Right atrium auricular region (tissue), 2 donors: ENCODE data around the gene OR6S1. TPM values are rescaled to one million over a fixed set of nuclear protein-coding genes. Genes with fewer than 3 reads are reported as not detected.
A peak's percentile ranks its signal among the peaks of the same experiment; 100 is the strongest.

Experiments used
- DNase-seq: peaks from one replicate; pipeline ENCODE4 v3.0.0-alpha.2; 2019; ENCODE audit warnings: low spot score
- H3K27ac ChIP-seq, 2 donors: fragments of 200-600 bp; sonication (generic); 1 replicate in 1 of 2; 2 replicates in 1 of 2; pipeline ENCODE4 v1.5.1; 2016 to 2019
- H3K27me3 ChIP-seq, 2 donors: fragments of 200-600 bp; sonication (generic); one replicate each; pipeline versions ENCODE4 v1.5.1 to v1.6.0; 2017 to 2019
- H3K36me3 ChIP-seq: fragments of 200-600 bp; sonication (generic); one replicate; pipeline ENCODE4 v1.5.1; 2016
- H3K4me1 ChIP-seq, 2 donors: fragments of 200-600 bp; sonication (generic); one replicate each; pipeline versions ENCODE4 v1.5.1 to v1.6.0; 2017 to 2019
- H3K4me3 ChIP-seq, 2 donors: fragments of 200-600 bp; sonication (generic); 1 replicate in 1 of 2; 2 replicates in 1 of 2; pipeline ENCODE4 v1.5.1; 2017 to 2019; ENCODE audit warnings: mild to moderate bottlenecking in 1 of 2, moderate library complexity in 1 of 2
- H3K9me3 ChIP-seq, 2 donors: fragments of 200-600 bp; sonication (generic); one replicate each; pipeline ENCODE4 v1.5.1; 2019
- total RNA-seq, 2 donors: library from RNA; depleted of rRNA; stranded (reverse); fragments of >200 nt; gene quantifications; one replicate each; pipeline ENCODE4 v1.1.0, GENCODE V29; 2016
- TF ChIP-seq, protein P1 (sequence below), 2 donors: fragments of 200-600 bp; sonication (generic); IDR thresholded peaks; one replicate each; pipeline ENCODE4 v1.5.1; 2019; ENCODE audit warnings: antibody characterized with exemption in 2 of 2

OR6S1 gene
- total RNA-seq, 2 donors from 2014 or later: not detected

DNA sequence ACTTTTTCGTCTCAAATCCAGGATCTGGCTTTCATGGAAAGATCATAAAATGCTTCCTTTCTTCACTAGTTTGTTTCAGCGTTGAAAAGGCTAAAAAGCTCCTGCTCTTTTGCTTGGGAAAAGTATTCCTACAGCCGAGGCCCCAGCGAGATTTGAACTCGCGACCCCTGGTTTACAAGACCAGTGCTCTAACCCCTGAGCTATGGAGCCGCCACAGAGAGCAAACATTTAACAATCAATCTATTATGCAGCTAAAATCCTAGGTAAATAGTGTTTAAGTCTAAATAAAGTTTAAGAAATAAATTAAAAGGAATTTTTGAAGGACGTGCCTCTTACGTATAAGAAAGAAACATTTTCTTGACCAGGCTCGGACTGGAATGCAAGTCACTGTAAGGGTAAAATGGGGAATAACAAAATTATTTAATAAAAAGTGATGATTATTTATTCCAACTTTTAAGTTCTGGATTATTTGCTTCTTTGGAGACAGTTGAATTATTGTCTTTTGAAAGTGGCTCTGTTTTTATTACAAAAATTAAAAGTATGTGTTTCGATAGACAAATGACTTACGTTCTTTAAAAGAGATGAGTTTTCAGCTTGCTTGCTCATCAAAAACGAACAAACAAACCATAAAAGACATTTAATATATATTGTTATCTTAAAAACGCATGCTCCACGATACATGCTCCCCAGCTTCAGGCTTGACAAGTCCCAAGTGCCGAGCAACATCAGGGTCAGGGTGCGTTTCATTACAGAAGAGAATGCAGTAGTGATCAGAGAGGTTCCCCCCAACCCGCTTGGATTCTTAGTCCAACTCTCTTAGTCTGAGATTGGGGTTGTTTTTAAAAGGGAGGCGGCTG lies 10.2 kb downstream of the OR6S1 start:
- peaks cover 0 to 5% of the 10 kb centered on the region in 2 donors for H3K9me3 ChIP-seq
- peaks cover 0 to 34% of the 10 kb centered on the region in 2 donors for H3K4me1 ChIP-seq
- H3K27me3 ChIP-seq: no peaks in the 10 kb centered on the region
- no peak overlapping the region for H3K27ac ChIP-seq
- H3K36me3 ChIP-seq: no peaks in the 10 kb centered on the region
- DNase-seq: no peak
- TF ChIP-seq, protein P1, sequence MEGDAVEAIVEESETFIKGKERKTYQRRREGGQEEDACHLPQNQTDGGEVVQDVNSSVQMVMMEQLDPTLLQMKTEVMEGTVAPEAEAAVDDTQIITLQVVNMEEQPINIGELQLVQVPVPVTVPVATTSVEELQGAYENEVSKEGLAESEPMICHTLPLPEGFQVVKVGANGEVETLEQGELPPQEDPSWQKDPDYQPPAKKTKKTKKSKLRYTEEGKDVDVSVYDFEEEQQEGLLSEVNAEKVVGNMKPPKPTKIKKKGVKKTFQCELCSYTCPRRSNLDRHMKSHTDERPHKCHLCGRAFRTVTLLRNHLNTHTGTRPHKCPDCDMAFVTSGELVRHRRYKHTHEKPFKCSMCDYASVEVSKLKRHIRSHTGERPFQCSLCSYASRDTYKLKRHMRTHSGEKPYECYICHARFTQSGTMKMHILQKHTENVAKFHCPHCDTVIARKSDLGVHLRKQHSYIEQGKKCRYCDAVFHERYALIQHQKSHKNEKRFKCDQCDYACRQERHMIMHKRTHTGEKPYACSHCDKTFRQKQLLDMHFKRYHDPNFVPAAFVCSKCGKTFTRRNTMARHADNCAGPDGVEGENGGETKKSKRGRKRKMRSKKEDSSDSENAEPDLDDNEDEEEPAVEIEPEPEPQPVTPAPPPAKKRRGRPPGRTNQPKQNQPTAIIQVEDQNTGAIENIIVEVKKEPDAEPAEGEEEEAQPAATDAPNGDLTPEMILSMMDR (IDR thresholded peaks at IDR 0.05): no peak
- H3K4me3 ChIP-seq: peak overlapping the region; percentile 27 to 37

DNA sequence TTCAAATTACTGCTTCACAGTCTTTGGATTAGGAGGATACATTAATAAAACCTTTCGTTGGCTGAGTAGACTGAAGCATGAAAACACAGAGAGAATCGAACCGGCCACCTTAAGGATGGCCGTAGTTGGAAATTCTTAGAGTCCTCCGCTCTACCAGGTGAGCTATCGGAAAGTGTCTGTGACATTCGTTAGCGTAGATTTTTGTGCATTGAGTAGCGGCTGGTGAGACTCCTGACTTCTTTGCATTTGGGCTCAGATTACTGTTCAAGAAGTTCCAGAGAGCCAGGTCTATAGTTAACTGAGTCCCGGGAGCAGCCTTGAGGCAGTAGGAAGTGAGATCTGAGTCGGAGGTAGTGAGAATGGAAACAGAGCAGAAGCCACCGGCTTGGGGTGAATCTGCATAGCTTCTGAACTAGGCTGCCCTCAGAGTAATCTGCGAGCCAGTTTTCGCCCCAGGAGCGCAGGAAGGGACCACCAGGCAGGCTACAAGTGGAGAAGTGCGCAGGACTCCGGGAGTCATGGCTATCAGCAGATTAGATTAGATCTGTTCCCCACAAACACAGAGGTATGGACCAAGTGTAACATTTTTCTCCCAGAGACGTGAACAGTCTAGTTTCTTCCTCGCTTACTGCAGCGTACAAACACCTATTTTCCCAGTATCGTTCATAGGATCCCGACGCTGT lies 11.0 kb downstream of the OR6S1 start:
- Histone ChIP-seq H3K27me3 (no peaks in the 10 kb centered on the region), H3K4me1 (peaks cover 0 to 41% of the 10 kb centered on the region in 2 donors)

DNA sequence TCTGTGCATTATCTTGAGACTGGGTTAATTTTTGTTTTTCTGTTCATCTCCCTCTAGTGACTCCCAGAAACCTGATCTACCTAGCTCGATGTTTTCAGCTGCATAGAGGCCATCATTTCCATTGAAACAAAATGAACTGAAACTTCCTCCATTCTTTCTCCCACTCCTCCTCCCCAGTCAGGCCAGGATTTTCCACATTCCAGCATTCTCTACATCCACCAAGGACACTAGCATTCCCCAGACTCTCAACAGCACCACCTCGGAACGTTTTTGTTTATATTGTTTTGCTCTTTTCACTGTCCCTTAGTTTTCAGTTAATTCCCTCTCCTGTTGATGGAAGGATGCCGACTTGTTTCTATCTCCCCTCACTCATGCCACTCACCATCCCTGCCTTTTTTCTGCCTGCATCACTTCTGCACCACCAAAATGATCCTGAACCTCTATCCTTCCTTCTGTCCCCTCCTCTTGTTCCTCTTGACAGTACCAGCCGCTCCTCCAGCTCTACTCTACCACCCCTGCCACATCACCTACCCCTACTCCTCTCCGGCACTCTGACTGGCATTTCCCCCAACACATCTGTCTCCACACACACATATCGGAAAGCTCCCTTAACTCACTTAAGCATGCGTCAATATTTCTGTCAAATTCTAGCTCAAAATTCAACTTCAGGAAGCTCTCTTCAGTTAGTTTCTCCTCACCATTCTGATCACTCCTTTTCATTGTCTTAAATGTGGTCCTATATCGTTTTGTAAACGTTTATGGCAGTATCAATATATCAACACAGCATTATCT lies 13.2 kb downstream of the OR6S1 start:
- Histone ChIP-seq H3K4me3 (no peak overlapping the region), H3K36me3 (no peaks in the 10 kb centered on the region), H3K4me1 (peaks cover 0 to 57% of the 10 kb centered on the region in 2 donors), H3K27me3 (no peaks in the 10 kb centered on the region), H3K9me3 (no peaks in the 10 kb centered on the region), H3K27ac (no peak overlapping the region)
- TF ChIP-seq, protein P1 (IDR thresholded peaks at IDR 0.05): no peak
- DNase-seq: no peak

More for the DNA sequence above, 11.0 kb downstream of the OR6S1 start:
- Histone ChIP-seq H3K27ac (no peak overlapping the region), H3K4me3 (peak overlapping the region; percentile 27 to 37), H3K36me3 (no peaks in the 10 kb centered on the region), H3K9me3 (peaks cover 0 to 5% of the 10 kb centered on the region in 2 donors)
- DNase-seq: no peak
- TF ChIP-seq, protein P1 (IDR thresholded peaks at IDR 0.05): no peak

DNA sequence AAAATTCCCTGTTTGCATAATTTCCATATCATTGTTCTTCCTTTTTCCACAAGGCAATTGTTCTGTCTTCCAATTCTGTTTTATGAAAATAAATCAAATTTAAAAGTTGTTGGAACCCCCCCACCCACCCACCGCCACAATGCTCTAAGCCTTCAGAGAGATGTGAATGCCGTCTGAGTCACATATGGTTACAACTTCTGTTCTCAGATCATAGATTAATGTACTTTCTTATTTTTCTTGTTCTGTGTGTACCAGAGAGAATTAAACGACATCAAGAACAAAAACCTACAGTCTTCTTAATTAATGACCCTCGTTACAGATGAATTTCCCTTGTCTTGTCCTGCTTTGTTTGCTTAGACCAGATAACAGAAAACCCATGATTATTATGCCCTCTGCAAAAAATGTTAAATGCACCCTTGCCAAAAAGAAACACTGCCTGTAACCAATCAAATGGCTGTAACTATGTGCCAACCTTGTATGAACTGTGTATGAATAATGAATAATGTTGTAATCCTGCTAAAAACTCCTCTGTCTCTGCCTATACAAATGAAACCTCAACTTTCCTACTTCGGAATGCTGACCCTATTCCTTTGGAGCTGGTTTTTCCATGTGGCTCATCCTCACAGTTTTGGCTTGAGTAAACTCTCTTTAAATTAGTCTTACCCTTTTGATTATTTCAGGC lies 14.0 kb downstream of the OR6S1 start:
- no peak overlapping the region for H3K27ac ChIP-seq
- no peaks in the 10 kb centered on the region for H3K36me3 ChIP-seq
- H3K9me3 ChIP-seq: no peaks in the 10 kb centered on the region
- TF ChIP-seq, protein P1 (IDR thresholded peaks at IDR 0.05): no peak
- peaks cover 0 to 58% of the 10 kb centered on the region in 2 donors for H3K4me1 ChIP-seq
- H3K4me3 ChIP-seq: no peak overlapping the region
- no peaks in the 10 kb centered on the region for H3K27me3 ChIP-seq
- DNase-seq: no peak

DNA sequence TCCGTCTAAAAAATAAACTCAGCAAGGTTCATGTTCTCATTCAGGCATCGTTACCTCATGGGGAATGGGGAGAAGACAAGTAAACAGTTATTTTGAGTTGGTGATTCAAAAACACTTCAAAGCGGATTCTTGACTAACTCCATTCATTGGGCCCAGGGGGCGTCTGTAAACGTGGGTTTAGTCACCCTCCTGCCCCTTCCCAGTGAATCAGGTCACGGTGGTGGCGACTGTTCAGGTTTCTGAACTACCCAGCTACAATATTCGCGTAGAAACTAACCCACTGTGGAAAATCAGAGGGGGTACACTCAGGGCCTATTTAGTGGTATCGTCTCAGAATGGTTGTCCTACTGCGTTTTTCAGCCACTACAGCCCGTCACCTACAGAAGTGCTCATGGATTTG lies 15.2 kb downstream of the OR6S1 start:
- peaks cover 0 to 46% of the 10 kb centered on the region in 2 donors for H3K4me1 ChIP-seq
- peak overlapping the region in 1 of 2 donors; percentile 18 for H3K4me3 ChIP-seq
- H3K36me3 ChIP-seq: no peaks in the 10 kb centered on the region
- DNase-seq: no peak
- H3K27me3 ChIP-seq: no peaks in the 10 kb centered on the region
- TF ChIP-seq, protein P1 (IDR thresholded peaks at IDR 0.05): no peak
- no peak overlapping the region for H3K27ac ChIP-seq
- H3K9me3 ChIP-seq: no peaks in the 10 kb centered on the region
